Activated B cell treated with CpG ODN at 0.5 μM for 24 hours (primary cell): ENCODE results near the gene CES2. TPM values are rescaled to one million over a fixed set of nuclear protein-coding genes. Genes with fewer than 3 reads are reported as not detected.

Experiments used
- ATAC-seq: fragments of 200-7000 bp; cut with Tn5 transposase; one replicate; pipeline ENCODE4 v1.10.0; 2021; ENCODE audit warnings: low read depth, mild to moderate bottlenecking, moderate library complexity
- CTCF ChIA-PET: fragments of 350-600 bp; sonication (Branson Sonifier 250); formaldehyde crosslinking; loops from one replicate; lab custom pipeline; 2021; ENCODE audit warnings: antibody characterized with exemption; lab: Charles Lee
- POLR2A ChIA-PET: fragments of 350-600 bp; sonication (Branson Sonifier 250); formaldehyde crosslinking; loops from one replicate; lab custom pipeline; 2021; ENCODE audit warnings: antibody characterized with exemption; lab: Charles Lee
- DNase-seq: peaks from one replicate; pipeline ENCODE4 v3.0.0; 2022
- H3K27ac Mint-ChIP-seq: one replicate; pipeline ENCODE4 v1.8.0; 2020; ENCODE audit warnings: mixed read lengths
- H3K27me3 Mint-ChIP-seq: one replicate; pipeline ENCODE4 v1.8.0; 2021; ENCODE audit warnings: mixed read lengths
- H3K36me3 Mint-ChIP-seq: one replicate; pipeline ENCODE4 v1.8.0; 2021; ENCODE audit warnings: low read depth, mixed read lengths
- H3K4me1 Mint-ChIP-seq: one replicate; pipeline ENCODE4 v1.8.0; 2021; ENCODE audit warnings: mixed read lengths
- H3K4me3 Mint-ChIP-seq: one replicate; pipeline ENCODE4 v1.8.0; 2020; ENCODE audit warnings: mild to moderate bottlenecking, mixed read lengths
- H3K9me3 Mint-ChIP-seq: one replicate; pipeline ENCODE4 v1.8.0; 2020; ENCODE audit warnings: mixed read lengths
- CTCF ChIP-seq: fragments of 200-600 bp; IDR thresholded peaks from one replicate; pipeline ENCODE4 v1.8.0; 2022; ENCODE audit warnings: antibody characterized with exemption, mild to moderate bottlenecking
- intact Hi-C: fragments of 100-400 bp; cut with micrococcal nuclease; formaldehyde crosslinking; loops from one replicate; pipeline ENCODE4 v1.15.1; 2024
- total RNA-seq: library from RNA; stranded (reverse); gene quantifications from 2 replicates; pipeline ENCODE4 v1.2.3, GENCODE V29; 2022

Gene CES2
- total RNA-seq, 1 donor from 2014 or later, result 34.7 TPM

GRCh38 chr16:66914541-66914940 lies 20.8 kb upstream of the CES2 start:
- ChIA-PET CTCF (no interaction called here), POLR2A (no interaction called here)
- intact Hi-C loops, result no loop called here
- DNase-seq (no peak), ATAC-seq (no peak)
- peaks cover 5% of the 10 kb centered on the region for H3K27me3 Mint-ChIP-seq
- no peak overlapping the region for H3K4me3 Mint-ChIP-seq
- H3K4me1 Mint-ChIP-seq, result no peaks in the 10 kb centered on the region
- no peak for TF ChIP-seq CTCF
- no peaks in the 10 kb centered on the region for H3K36me3 Mint-ChIP-seq
- H3K9me3 Mint-ChIP-seq, result no peaks in the 10 kb centered on the region
- H3K27ac Mint-ChIP-seq, result no peak overlapping the region

GRCh38 chr16:66915041-66915440 lies 20.3 kb upstream of the CES2 start:
- ATAC-seq (no peak), DNase-seq (no peak)
- Mint-ChIP-seq H3K4me1 (no peaks in the 10 kb centered on the region), H3K36me3 (no peaks in the 10 kb centered on the region), H3K9me3 (no peaks in the 10 kb centered on the region), H3K27me3 (peaks cover 5% of the 10 kb centered on the region), H3K4me3 (no peak overlapping the region), H3K27ac (no peak overlapping the region)
- no peak for TF ChIP-seq CTCF
- CTCF ChIA-PET, result no interaction called here
- intact Hi-C loops, result no loop called here
- POLR2A ChIA-PET, result no interaction called here

- Mint-ChIP-seq H3K27ac (no peak overlapping the region), H3K9me3 (no peaks in the 10 kb centered on the region), H3K4me3 (no peak overlapping the region), H3K4me1 (no peaks in the 10 kb centered on the region), H3K36me3 (no peaks in the 10 kb centered on the region), H3K27me3 (peaks cover 9% of the 10 kb centered on the region)
- DNase-seq (no peak), ATAC-seq (no peak)
- TF ChIP-seq CTCF, result no peak
- CTCF ChIA-PET, result no interaction called here
- intact Hi-C loops, result no loop called here
- POLR2A ChIA-PET, result no interaction called here
Measured at GRCh38 chr16:66916518-66916917, 18.8 kb upstream of the CES2 start.

- POLR2A ChIA-PET, result no interaction called here
- no peak for ATAC-seq
- CTCF ChIA-PET, result interaction anchor here (0.6 kb wide), 1 partner anchor 899 kb away, joined by 3 read pairs; no protein-coding TSS in a partner anchor
Measured at GRCh38 chr16:66917741-66918140, 17.6 kb upstream of the CES2 start.

GRCh38 chr16:66918355-66918754 lies 17.0 kb upstream of the CES2 start:
- POLR2A ChIA-PET, result no interaction called here
- no peak for DNase-seq

More at GRCh38 chr16:66917741-66918140, 17.6 kb upstream of the CES2 start:
- Mint-ChIP-seq H3K4me3 (no peak overlapping the region), H3K4me1 (no peaks in the 10 kb centered on the region), H3K36me3 (no peaks in the 10 kb centered on the region), H3K27ac (no peak overlapping the region), H3K27me3 (peaks cover 9% of the 10 kb centered on the region), H3K9me3 (no peaks in the 10 kb centered on the region)
- no peak for DNase-seq
- TF ChIP-seq CTCF, result no peak
- intact Hi-C loops, result no loop called here

More at GRCh38 chr16:66918355-66918754, 17.0 kb upstream of the CES2 start:
- Mint-ChIP-seq H3K36me3 (no peaks in the 10 kb centered on the region), H3K9me3 (no peaks in the 10 kb centered on the region), H3K27ac (no peak overlapping the region), H3K27me3 (peaks cover 15% of the 10 kb centered on the region), H3K4me1 (no peaks in the 10 kb centered on the region), H3K4me3 (no peak overlapping the region)
- no peak for TF ChIP-seq CTCF
- CTCF ChIA-PET, result no interaction called here
- intact Hi-C loops, result no loop called here
- no peak for ATAC-seq
